ENCODE data around the gene ADGRG1. TPM values are rescaled to one million over a fixed set of nuclear protein-coding genes. Genes with fewer than 3 reads are reported as not detected.

The ADGRG1 gene
- polyA plus RNA-seq, 1 donor, result 5.8 TPM

DNA sequence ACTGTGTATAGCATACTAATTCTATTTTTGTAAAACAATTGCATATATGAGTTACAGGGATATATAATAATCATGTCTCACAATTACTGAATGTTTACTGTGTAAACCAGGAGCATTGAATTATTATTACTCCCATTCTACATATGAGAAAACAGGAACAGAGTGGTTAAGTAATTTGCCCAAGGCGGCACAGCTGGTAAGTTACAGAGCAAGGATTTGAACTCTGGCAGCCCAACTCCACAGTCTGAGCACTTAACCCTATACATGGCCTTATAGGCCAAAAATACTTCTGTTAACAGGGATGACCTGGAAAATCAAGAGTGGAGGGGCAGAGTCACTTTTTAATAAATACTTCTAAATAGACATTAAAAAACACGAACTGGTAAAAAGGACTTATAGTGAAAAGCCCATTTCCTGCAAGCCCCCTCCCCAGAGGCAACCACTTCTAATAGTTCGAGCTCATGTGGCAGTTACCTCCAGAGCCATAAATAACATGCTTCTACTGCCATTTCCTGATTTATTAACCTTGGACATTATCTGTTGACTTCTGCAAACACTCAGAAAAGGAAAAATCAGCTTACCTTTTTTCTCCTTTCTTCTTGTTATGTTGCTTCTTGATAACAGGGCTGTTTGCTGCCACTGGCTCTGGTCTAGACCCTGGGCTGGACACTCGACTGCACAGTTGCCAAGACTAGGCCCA lies 22.1 kb upstream of the ADGRG1 start:
- DNase-seq (ENCODE audit: low read depth), result no peak

DNA sequence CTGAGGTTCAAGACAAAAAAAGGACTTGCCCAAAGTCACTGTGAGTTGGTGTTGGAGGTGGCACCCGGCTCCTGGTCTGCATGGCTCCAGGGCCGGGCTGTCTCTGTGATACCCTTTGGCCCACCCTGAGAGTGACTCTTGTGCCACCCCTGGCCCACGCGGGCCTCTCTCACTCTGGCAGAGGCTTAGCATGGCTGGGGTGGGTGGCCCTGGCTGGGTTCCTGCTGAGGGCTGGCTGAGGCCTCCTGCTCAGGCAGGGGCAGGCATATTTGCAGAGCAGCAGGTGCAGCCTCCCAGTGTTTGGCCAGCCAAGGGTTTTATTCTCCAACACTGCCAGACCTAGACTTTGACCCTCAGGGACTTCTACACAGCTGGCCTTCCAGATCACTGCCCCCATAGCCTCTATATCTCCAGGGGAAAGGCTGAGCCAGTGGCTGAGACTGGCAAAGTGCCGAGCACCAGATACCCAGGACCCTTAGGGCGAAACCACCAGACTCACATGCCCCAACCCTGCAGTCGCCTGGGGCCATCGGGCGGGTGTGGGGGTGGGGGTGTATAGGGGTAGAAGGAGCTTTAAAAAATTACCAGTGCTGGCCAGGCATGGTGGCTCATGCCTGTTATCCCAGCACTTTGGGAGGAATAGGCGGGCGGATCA lies 21.5 kb upstream of the ADGRG1 start:
- DNase-seq (ENCODE audit: low read depth), result no peak

DNA sequence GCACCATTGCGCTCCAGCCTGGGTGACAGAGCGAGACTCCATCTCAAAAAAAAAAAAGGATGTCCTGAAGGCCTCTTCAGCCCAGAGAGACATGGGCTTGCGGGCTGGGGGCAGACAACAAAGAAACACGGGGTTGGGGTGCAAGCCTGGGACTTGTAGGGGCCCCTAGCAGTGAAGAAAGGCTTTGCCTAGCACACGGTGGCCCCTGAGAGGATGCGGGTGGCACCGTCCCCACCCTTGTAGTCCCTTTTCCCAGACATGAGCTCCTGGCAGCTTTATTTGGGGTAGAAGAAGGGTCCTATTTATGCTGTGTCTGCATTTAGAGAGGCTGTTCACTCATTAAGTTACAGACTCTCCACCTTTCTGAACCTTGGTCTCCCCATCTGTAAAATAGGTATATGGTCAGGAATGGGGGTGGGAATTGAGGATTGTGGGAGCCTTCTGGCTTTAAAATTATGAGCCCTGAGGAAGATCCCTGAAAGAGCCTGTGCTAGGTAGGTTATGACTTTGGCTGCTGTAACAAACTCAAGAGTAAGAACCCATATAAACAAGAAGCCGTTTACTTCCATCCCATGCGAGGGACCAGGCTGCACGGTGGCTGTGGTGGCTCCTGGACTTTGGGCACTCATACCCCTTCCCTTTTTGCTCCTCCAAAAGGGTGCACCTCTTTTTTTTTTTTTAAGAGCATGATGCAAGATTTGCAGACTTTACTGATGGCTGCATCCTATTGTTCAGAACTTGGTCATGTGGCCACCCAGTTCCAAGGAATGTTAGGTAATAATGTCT lies 20.6 kb upstream of the ADGRG1 start:
- DNase-seq (ENCODE audit: low read depth), result no peak

- no peak for DNase-seq (ENCODE audit: low read depth)
These were observed 19.8 kb upstream of the ADGRG1 start for GRCh38 chr16:57608462-57609113.

- no peak for DNase-seq (ENCODE audit: low read depth)
These were observed 18.7 kb upstream of the ADGRG1 start for GRCh38 chr16:57609541-57610401.

- no peak for DNase-seq (ENCODE audit: low read depth)
These were observed 17.8 kb upstream of the ADGRG1 start for GRCh38 chr16:57610611-57611010.

DNA sequence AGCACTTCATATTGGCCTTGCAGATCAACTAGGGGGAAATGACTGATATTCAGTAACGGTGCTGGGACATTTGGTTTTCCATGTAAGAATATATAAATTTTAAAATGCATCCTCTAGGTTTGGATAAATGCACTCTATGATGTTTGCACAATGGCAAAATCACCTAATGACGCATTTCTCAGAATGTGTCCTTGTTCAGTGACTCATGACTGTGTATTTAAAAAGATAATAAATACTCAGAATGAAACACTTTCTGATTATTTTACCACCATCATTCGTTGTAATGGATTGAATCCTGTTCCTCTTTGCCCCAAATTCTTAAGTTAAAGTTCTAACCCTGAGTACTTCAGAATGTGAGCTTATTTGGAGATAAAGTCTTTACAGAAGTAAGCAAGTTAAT lies 17.2 kb upstream of the ADGRG1 start:
- DNase-seq (ENCODE audit: low read depth), result no peak

GRCh38 chr16:57611706-57612105 lies 16.7 kb upstream of the ADGRG1 start:
- DNase-seq (ENCODE audit: low read depth), result no peak

- DNase-seq (ENCODE audit: low read depth), result no peak
These were observed 15.9 kb upstream of the ADGRG1 start for GRCh38 chr16:57612494-57612893.

- DNase-seq (ENCODE audit: low read depth), result no peak
These were observed 14.9 kb upstream of the ADGRG1 start for GRCh38 chr16:57613514-57613913.

GRCh38 chr16:57614536-57614935 lies 13.9 kb upstream of the ADGRG1 start:
- DNase-seq (ENCODE audit: low read depth), result no peak

DNA sequence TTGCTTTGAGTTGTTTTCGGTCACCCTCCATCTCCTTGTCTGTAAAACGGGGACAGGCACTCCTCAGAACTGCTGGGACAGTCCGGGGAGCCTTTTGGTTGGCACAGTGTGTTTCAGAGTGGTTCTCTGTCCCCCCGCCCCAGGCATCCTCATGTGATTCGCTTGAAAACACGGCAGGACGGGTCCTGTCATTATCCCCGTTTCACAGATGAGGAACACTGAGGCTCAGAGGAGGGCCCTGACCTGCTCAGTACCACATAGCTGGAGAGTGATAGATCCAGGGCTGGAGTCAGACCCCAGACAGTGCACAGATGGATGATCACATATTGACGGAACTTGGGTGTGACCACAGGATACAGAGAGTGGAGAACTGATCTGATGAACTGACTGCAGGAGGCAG lies 13.5 kb upstream of the ADGRG1 start:
- DNase-seq (ENCODE audit: low read depth), result no peak

DNA sequence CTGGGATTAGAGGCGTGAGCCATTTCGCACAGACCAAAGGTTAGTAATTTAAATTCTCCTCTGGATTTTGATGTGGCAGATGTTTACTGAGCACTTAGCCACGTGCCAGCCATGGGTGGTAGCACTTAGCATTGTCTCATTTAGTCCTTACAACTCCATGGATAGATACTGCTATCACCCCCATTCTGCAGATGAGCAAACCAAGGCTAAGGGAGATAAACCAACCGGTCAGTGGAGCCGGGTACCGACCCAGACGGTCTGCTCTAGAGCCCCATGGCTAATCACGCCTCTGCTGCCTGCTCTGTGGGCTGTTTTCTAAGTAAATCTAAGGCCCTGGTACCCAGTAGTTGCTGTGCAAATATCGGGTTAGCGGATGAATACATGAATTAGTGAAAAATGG lies 12.6 kb upstream of the ADGRG1 start:
- DNase-seq (ENCODE audit: low read depth), result no peak

DNA sequence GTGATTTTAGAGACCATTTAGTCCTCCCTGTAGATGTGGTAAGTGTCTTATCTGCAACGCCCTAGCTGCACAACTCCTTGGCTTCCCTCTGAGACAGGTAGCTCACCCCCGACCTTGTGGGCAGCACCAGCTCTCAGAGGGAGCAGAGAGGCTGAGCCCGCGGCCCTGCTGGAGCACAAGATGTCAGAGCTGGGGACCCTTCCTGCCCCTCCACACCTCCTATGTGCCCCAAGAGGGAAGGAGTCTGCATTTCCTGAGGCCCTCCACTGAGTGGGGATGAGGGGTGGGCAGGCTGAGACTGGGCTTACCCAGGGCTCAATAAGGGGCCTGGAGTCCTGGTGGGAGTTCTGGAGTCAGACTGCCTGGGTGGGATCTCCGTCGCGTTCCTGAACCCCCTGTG lies 12.2 kb upstream of the ADGRG1 start:
- DNase-seq (ENCODE audit: low read depth), result no peak

DNA sequence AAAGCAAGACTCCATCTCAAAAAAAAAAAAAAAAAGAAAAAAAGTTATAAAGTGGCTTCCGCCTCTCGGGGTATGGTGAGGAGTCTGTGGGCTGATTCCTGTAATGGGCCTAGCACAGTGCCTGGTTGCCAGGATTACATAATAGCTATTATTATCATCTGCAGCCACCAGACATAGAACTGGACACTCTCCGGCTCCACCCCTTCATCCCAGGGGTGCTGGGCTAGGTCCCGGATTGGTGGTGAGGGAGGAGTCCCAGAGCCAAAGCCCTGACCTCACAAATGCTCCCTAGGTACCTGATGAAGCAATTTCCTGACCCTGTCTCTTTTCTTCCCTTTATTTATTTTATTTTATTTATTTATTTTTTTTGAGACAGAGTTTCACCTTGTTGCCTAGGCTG lies 11.6 kb upstream of the ADGRG1 start:
- DNase-seq (ENCODE audit: low read depth), result no peak

GRCh38 chr16:57617604-57618111 lies 10.8 kb upstream of the ADGRG1 start:
- no peak for DNase-seq (ENCODE audit: low read depth)

DNA sequence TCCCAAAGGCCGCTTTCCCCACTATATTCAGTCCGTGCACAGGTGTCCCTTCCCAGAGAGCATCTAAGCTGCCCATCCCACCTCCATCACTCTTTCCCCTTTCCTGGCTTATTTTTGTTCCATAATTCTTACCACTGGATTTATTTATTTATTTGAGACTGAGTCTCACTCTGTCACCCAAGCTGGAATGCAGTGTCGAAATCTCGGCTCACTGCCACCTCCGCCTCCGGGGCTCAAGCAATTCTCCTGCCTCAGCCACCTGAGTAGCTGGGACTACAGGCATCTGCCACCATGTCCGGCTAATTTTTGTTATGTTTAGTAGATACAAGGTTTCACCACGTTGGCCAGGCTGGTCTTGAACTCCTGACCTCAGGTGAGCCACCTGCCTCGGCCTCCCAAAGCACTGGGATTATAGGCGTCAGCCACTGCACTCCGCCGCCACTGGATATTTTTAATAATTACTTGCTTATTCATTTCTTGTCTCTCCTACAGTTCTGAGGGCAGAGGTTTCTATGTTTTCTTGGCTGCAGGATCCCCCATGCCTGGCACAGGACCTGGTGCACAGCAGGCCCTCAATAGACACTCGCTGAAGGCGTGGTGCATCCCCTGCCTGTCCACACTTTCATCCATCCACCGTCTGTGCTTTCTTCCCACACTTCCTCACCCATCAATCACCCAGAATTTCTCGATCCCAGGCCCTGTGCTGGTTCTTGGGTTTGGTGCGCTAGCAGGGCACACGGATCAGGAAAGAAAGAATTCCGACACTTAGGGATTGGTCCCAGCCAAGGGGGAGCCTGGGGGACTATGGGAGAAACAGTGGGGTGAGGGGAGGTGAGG lies 9.9 kb upstream of the ADGRG1 start:
- no peak for DNase-seq (ENCODE audit: low read depth)

DNA sequence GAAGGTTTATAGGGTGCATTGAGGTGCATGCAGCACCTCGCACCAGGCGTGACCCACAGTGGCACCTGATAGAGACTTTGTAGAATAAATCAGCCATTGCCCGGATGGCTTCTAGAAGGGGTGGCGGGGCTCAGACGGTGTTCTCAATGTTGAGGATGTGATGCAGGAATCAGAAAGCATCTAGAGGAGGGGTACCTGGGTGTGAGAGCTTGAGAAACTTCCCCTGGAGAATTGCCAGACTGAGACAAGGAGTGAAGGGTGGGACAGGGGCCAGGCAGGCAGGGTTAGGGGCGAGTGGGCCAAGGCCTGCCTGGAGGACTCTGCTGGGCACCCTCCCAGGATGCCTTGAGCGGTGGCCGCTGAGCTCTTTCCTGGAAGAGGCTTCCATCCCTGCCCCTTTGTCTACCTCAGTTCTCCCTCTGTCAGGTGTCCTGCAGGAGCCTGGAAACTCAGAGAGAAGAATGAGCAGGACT lies 9.3 kb upstream of the ADGRG1 start:
- no peak for DNase-seq (ENCODE audit: low read depth)

DNA sequence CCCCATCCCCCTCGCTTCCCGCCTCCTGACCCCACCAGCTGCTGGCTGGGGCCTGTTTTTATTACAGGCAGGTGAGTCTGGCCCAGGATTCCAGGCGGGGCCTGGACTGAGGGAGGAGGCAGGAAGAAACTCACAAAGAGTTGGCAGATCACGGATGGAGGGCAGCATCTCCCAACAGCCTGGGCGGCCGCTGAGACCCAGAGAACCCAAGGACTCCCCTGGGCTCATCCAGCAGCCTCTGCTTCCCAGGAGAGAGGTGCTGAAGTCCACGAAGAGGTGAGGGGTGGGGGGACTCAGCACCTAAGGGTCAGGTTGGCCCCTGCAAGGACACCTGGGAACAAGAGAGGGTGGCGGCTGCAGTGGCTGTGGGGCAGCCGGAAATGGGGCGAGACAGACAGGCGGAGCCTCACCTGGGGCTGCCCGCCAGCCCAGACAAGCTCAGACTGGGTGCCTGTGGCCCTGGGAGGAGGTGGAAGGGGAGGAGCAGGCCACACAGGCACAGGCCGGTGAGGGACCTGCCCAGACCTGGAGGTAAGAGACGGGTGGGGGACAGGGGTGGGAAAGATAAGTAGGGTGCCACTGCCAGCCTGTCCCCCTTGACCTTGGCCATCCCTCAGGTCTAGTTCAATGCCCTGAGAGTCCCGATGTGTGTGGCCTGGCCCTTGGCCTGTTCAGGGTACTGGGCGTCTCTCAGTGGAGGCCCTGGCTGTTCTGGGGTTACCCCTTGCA lies 8.7 kb upstream of the ADGRG1 start:
- DNase-seq (ENCODE audit: low read depth), result no peak

Data from forelimb muscle (tissue), 1 donor.